Hepatocyte (in vitro differentiated cells): Measurements from ENCODE around the gene PIM3.

Experiments
- EZH2 ChIP-seq: fragments of 200-600 bp; sonication (generic); IDR thresholded peaks from 2 replicates; pipeline ENCODE4 v1.6.1; 2016; ENCODE audit warnings: antibody characterized with exemption, mild to moderate bottlenecking, borderline replicate concordance
- TF ChIP-seq, protein P1 (sequence below): fragments of 200-600 bp; sonication (generic); IDR thresholded peaks from 2 replicates; pipeline ENCODE4 v1.5.1; 2016; ENCODE audit warnings: antibody characterized with exemption, mild to moderate bottlenecking; ENCODE audit not compliant: poor library complexity

DNA sequence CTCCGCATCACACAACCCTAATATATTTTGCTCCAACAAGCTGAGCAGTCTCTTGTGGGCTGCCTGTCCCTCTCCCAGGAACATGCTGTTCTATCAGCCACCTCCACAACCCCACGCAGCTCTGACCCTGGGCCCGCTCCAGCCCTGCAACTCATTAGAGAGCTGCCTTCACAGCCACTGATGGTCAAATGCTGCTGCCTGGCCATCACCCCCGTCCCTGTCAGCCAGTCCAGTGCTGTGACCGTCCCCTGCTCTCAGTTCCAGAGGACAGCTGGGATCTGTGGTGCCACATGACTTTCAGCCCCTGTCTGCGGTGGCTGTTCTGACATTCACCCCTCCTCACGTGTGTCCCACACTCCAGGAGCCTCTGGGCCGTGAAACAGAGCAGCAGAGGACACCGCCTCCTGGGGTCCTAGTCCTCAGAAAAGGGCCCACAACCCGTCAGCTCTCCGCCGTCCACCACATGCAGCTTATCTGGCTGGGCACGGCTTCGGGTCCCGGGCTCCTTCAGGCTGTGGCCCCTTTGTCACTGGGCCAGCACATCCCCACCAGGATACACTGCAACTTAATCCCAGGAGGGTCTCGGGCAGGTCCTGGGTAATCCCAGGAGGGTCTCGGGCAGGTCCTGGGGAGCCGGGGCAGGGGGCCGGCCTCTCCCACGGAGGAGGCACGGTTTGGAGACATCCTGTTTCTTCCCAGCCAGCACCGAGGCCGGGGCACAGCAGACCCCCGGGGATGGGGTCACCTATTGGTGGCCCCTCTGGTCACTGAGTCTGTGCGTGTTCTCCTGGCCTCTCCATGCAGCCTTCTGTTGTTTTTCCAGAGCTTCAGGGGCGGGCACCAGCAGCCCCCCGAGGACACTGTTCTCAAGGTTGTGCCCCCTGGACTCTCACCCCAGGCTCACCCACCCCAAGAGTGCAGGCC, 27.1 kb upstream of the PIM3 start:
- TF ChIP-seq, protein P1, sequence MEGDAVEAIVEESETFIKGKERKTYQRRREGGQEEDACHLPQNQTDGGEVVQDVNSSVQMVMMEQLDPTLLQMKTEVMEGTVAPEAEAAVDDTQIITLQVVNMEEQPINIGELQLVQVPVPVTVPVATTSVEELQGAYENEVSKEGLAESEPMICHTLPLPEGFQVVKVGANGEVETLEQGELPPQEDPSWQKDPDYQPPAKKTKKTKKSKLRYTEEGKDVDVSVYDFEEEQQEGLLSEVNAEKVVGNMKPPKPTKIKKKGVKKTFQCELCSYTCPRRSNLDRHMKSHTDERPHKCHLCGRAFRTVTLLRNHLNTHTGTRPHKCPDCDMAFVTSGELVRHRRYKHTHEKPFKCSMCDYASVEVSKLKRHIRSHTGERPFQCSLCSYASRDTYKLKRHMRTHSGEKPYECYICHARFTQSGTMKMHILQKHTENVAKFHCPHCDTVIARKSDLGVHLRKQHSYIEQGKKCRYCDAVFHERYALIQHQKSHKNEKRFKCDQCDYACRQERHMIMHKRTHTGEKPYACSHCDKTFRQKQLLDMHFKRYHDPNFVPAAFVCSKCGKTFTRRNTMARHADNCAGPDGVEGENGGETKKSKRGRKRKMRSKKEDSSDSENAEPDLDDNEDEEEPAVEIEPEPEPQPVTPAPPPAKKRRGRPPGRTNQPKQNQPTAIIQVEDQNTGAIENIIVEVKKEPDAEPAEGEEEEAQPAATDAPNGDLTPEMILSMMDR: no peak
- no peak for TF ChIP-seq EZH2
